IMR-90 (cell line): ENCODE data around the gene BTBD3. TPM values are rescaled to one million over a fixed set of nuclear protein-coding genes. Genes with fewer than 3 reads are reported as not detected.

ENCODE experiments used
- ATAC-seq: fragments of 200-7000 bp; cut with Tn5 transposase; 2 replicates; pipeline ENCODE4 v1.9.1; 2020; ENCODE audit warnings: low read depth, mild to moderate bottlenecking, moderate library complexity
- BruUV-seq: library from RNA; stranded (reverse); fragments of 400-500 nt; replicated peaks from 2 replicates; lab custom pipeline; 2021; lab: Mats Ljungman, UMichigan
- CTCF ChIA-PET: fragments of 300-600 bp; formaldehyde crosslinking; extraction: SDS; loops from one replicate; lab custom pipeline; 2021; ENCODE audit warnings: antibody characterized with exemption; lab: Yijun Ruan, JAX
- POLR2A ChIA-PET: fragments of 300-600 bp; sonication (Branson Sonifier 250); formaldehyde crosslinking; loops from one replicate; lab custom pipeline; 2022; ENCODE audit warnings: antibody characterized with exemption; ENCODE audit not compliant: unreplicated experiment; lab: Charles Lee
- DNase-seq: peaks from one replicate; pipeline ENCODE4 v3.0.0; 2013
- H2AFZ ChIP-seq: replicated peaks from 2 replicates; pipeline ENCODE3; 2013; ENCODE audit warnings: low read length, mild to moderate bottlenecking; ENCODE audit not compliant: poor library complexity
- H2AK5ac ChIP-seq: 2 replicates; pipeline ENCODE4 v1.6.1; 2013; ENCODE audit warnings: low read depth, low read length, inconsistent platforms
- H2AK9ac ChIP-seq: replicated peaks from 2 replicates; pipeline ENCODE3; 2013; ENCODE audit warnings: mild to moderate bottlenecking, low read depth, low read length, moderate library complexity; ENCODE audit not compliant: poor library complexity
- H2BK120ac ChIP-seq: 2 replicates; pipeline ENCODE4 v1.6.1; 2013; ENCODE audit warnings: low read depth, low read length, inconsistent platforms
- H2BK15ac ChIP-seq: 3 replicates; pipeline ENCODE4 v1.6.1; 2013; ENCODE audit warnings: low read depth, low read length, inconsistent platforms
- H2BK20ac ChIP-seq: 2 replicates; pipeline ENCODE4 v1.6.1; 2013; ENCODE audit warnings: low read depth, mild to moderate bottlenecking, inconsistent platforms, low read length, moderate library complexity
- H2BK5ac ChIP-seq: 2 replicates; pipeline ENCODE4 v1.6.1; 2013; ENCODE audit warnings: mild to moderate bottlenecking, low read depth, low read length, inconsistent platforms; ENCODE audit not compliant: poor library complexity, severe bottlenecking
- H3K14ac ChIP-seq: replicated peaks from 2 replicates; pipeline ENCODE4 v1.6.1; 2013; ENCODE audit warnings: low read depth, low read length, inconsistent platforms
- H3K18ac ChIP-seq: 2 replicates; pipeline ENCODE4 v1.6.1; 2013; ENCODE audit warnings: low read depth, low read length, control low read depth
- H3K23ac ChIP-seq: 2 replicates; pipeline ENCODE4 v1.6.1; 2013; ENCODE audit warnings: low read depth, low read length, inconsistent platforms
- H3K27ac ChIP-seq: 2 replicates; pipeline ENCODE4 v1.5.1; 2013; ENCODE audit warnings: mild to moderate bottlenecking, control low read depth, low read length; ENCODE audit not compliant: insufficient read depth
- H3K27me3 ChIP-seq: 2 replicates; pipeline ENCODE4 v1.6.1; 2013; ENCODE audit warnings: low read length; ENCODE audit not compliant: control insufficient read depth, insufficient read depth
- H3K36me3 ChIP-seq: 2 replicates; pipeline ENCODE4 v1.6.1; 2013; ENCODE audit warnings: low read length, mixed read lengths; ENCODE audit not compliant: control insufficient read depth, insufficient read depth
- H3K4ac ChIP-seq: 2 replicates; pipeline ENCODE4 v1.6.1; 2013; ENCODE audit warnings: low read depth, low read length, inconsistent platforms
- H3K4me1 ChIP-seq: 2 replicates; pipeline ENCODE4 v1.6.1; 2013; ENCODE audit warnings: low read length, mixed read lengths; ENCODE audit not compliant: control insufficient read depth, insufficient read depth
- H3K4me2 ChIP-seq: 2 replicates; pipeline ENCODE4 v1.6.1; 2013; ENCODE audit warnings: low read depth, mild to moderate bottlenecking, control low read depth, low read length, moderate library complexity
- H3K4me3 ChIP-seq: 2 replicates; pipeline ENCODE4 v1.5.1; 2013; ENCODE audit warnings: low read depth, mild to moderate bottlenecking, control low read depth, low read length, moderate library complexity; ENCODE audit not compliant: insufficient read depth
- H3K56ac ChIP-seq: 2 replicates; pipeline ENCODE4 v1.6.1; 2013; ENCODE audit warnings: low read length, inconsistent platforms; ENCODE audit not compliant: insufficient read depth; ENCODE audit errors: extremely low read depth
- H3K79me1 ChIP-seq, 2 experiments: 2 replicates each; pipeline ENCODE4 v1.6.1; 2013; ENCODE audit warnings: low read length in 2 of 2, inconsistent platforms in 1 of 2, low read depth in 1 of 2
- H3K9ac ChIP-seq: 2 replicates; pipeline ENCODE4 v1.6.1; 2013; ENCODE audit warnings: low read depth, low read length, control low read depth
- H3K9me1 ChIP-seq: 2 replicates; pipeline ENCODE4 v1.6.1; 2013; ENCODE audit warnings: low read length, inconsistent platforms; ENCODE audit not compliant: insufficient read depth
- H3K9me3 ChIP-seq: 2 replicates; pipeline ENCODE4 v1.6.1; 2013; ENCODE audit warnings: low read length; ENCODE audit not compliant: control insufficient read depth, insufficient read depth
- H4K20me1 ChIP-seq: 2 replicates; pipeline ENCODE4 v1.6.1; 2013; ENCODE audit warnings: low read length, inconsistent platforms; ENCODE audit not compliant: insufficient read depth
- H4K5ac ChIP-seq: 2 replicates; pipeline ENCODE4 v1.6.1; 2013; ENCODE audit warnings: mild to moderate bottlenecking, low read depth, low read length, control low read depth
- H4K8ac ChIP-seq, 2 experiments: 2 replicates each; pipeline ENCODE4 v1.6.1; 2013; ENCODE audit warnings: low read depth in 2 of 2, low read length in 2 of 2, control low read depth in 1 of 2, inconsistent platforms in 1 of 2
- H4K91ac ChIP-seq: 2 replicates; pipeline ENCODE4 v1.6.1; 2013; ENCODE audit warnings: low read depth, low read length, inconsistent platforms; ENCODE audit not compliant: insufficient read depth
- CHD1 ChIP-seq: IDR thresholded peaks from 2 replicates; pipeline ENCODE4 v1.6.1; 2012; ENCODE audit warnings: low read depth, low read length, improper control_type of control experiment
- MAZ ChIP-seq: IDR thresholded peaks from 2 replicates; pipeline ENCODE4 v1.6.1; 2012; ENCODE audit warnings: low read depth, mild to moderate bottlenecking, low read length, improper control_type of control experiment, moderate library complexity, borderline replicate concordance
- MXI1 ChIP-seq: IDR thresholded peaks from 2 replicates; pipeline ENCODE4 v1.6.1; 2012; ENCODE audit warnings: low read depth, mild to moderate bottlenecking, low read length, moderate library complexity, borderline replicate concordance
- POLR2A ChIP-seq: IDR thresholded peaks from 2 replicates; pipeline ENCODE4 v1.6.1; 2012; ENCODE audit warnings: mild to moderate bottlenecking, low read depth, low read length
- RAD21 ChIP-seq: IDR thresholded peaks from 2 replicates; pipeline ENCODE4 v1.6.1; 2012; ENCODE audit warnings: low read length, improper control_type of control experiment
- RFX5 ChIP-seq: IDR thresholded peaks from 2 replicates; pipeline ENCODE4 v1.8.0; 2012; ENCODE audit warnings: low read depth, mild to moderate bottlenecking, low read length, moderate library complexity
- USF2 ChIP-seq: fragments of 150-350 bp; IDR thresholded peaks from 2 replicates; pipeline ENCODE4 v1.6.1; 2017; ENCODE audit warnings: mild to moderate bottlenecking, antibody characterized with exemption, low read length, low read depth
- WGBS, 2 experiments: methylation state at CpG; one replicate each; pipeline versions ENCODE4 v1.1.5 to v1.1.7; 2013; ENCODE audit warnings: missing lambda C conversion rate in 2 of 2; ENCODE audit not compliant: insufficient read length in 1 of 2; ENCODE audit errors: extremely low coverage in 2 of 2; 5-methylcytosine and 5-hydroxymethylcytosine counted together
- dilution Hi-C: fragments of 300-500 bp; cut with HindIII; formaldehyde crosslinking; loops from one replicate; pipeline ENCODE4 v1.14.3; 2018; ENCODE audit warnings: low sequenced_read_pairs; ENCODE audit not compliant: unreplicated experiment
- in situ Hi-C: fragments of 300-500 bp; cut with MboI; formaldehyde crosslinking; loops from 3 replicates; pipeline ENCODE4 v1.14.3; 2019; ENCODE audit warnings: low sequenced_read_pairs, inconsistent platforms, mixed read lengths
- intact Hi-C: fragments of 100-400 bp; cut with micrococcal nuclease; formaldehyde crosslinking; loops from 2 replicates; pipeline ENCODE4 v1.10.0; 2022
- polyA plus RNA-seq, 3 experiments: library from polyadenylated mRNA; depleted of rRNA; stranded (reverse); fragments of >200 nt; gene quantifications; 2 replicates each; pipeline ENCODE4 v1.2.3, GENCODE V29; 2012; ENCODE audit warnings: low replicate concordance in 1 of 3
- total RNA-seq: library from RNA; depleted of rRNA; stranded (reverse); fragments of >200 nt; gene quantifications from 2 replicates; pipeline ENCODE4 v1.2.3, GENCODE V29; 2012

Gene BTBD3
- total and polyA plus RNA-seq, 2 of the 4 experiments (the other 2 are of a cell fraction): 22.7 to 44.6 TPM

- no peak for TF ChIP-seq RFX5
- no peak for TF ChIP-seq CHD1
- no peak for TF ChIP-seq RAD21
- 0 out of 2 replicates have a peak, but pooled peaks have one; percentile 21 for TF ChIP-seq POLR2A
These were observed 27.2 kb upstream of the BTBD3 start (continued) for GRCh38 chr20:11890331-11891076.

DNA sequence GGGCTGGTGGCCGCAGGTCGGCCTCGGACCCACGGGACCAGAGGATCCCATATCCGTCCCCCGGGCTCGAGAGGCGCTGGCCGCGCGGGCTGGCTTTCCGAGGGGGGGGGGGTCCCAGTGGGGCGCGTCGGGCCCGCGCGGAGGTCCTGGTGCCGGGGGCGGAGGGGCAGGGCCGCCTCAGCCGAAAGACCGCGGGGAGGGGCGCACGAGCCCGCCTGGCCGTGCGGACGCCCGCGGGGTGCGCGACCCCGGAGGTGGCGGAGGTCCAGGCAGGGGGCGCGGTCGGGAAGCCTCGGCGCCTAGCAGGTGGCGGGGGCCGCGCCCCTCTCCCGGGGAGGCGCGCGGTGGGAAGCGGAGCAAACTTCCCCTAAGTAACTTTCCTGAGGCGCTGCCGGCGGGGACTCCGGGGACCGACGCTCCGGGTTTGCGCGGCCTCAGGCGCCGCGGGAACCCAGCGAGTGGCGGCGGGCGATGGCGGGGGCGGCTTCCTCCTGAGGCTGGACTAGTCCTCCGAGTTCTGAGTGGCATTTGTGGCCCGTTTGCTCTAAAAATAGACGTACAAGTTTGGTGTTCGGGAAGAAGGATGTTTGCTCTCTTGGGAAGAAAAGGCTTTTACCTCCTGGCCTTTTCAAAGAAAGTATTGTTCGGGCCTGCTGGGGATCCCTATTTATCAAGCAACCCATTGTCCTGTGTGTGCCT lies 26.5 kb upstream of the BTBD3 start:
- H2AFZ ChIP-seq: peak overlapping the region; percentile 91
- POLR2A ChIA-PET: no interaction called here
- peak overlapping the region; percentile 85 for H3K4me3 ChIP-seq
- intact Hi-C loops (loop anchor here (1.0 to 10.0 kb wide), 4 partner anchors 39 to 175 kb away; no protein-coding TSS in a partner anchor), in situ Hi-C loops (loop anchor here (10.0 kb wide), 1 partner anchor 76 kb away; no protein-coding TSS in a partner anchor), dilution Hi-C loops (no loop called here)
- WGBS, 2 experiments: 0% methylated on average over 12 of the region's 72 CpGs; no CpG with 5 or more reads in 1 of the 2 experiments
- no peak overlapping the region for H2BK15ac ChIP-seq
- no peak for TF ChIP-seq USF2
- TF ChIP-seq MAZ: peak; percentile 35; the same call in 1 of the 2 replicates
- 0 out of 2 replicates have a peak, but pooled peaks have one; percentile 35 for TF ChIP-seq MXI1
- H4K5ac ChIP-seq: no peak overlapping the region; the same call in 1 of the 2 replicates
- H2BK5ac ChIP-seq: peak overlapping the region; percentile 84
- H3K27ac ChIP-seq: peak overlapping the region; percentile 79
- peak overlapping the region; percentile 80 for H3K4ac ChIP-seq
- DNase-seq (peak; percentile 34), ATAC-seq (peak; percentile 48)
- H3K18ac ChIP-seq: peak overlapping the region; percentile 61
- H2BK20ac ChIP-seq: no peak overlapping the region
- BruUV-seq: no TSS peak
- H3K27me3 ChIP-seq: no peaks in the 10 kb centered on the region
- H3K79me1 ChIP-seq: peaks cover 12 to 36% of the 10 kb centered on the region in 2 experiments
- no peak overlapping the region for H2AK5ac ChIP-seq
- peak overlapping the region; percentile 85 for H3K23ac ChIP-seq
- no peaks in the 10 kb centered on the region for H3K9me3 ChIP-seq
- H3K56ac ChIP-seq: peak overlapping the region; percentile 56
- peak overlapping the region; percentile 80 for H3K4me2 ChIP-seq
- CTCF ChIA-PET: no interaction called here
- peak overlapping the region; percentile 69 for H3K14ac ChIP-seq
- peak overlapping the region in 1 of 2 experiments; percentile 53; a peak in 1 of 4 replicates for H4K8ac ChIP-seq
- H3K9me1 ChIP-seq: peaks cover 9% of the 10 kb centered on the region
- peak overlapping the region; percentile 65 for H2BK120ac ChIP-seq
- H3K9ac ChIP-seq: peak overlapping the region; percentile 61
- peaks cover 8% of the 10 kb centered on the region; the same call in 1 of the 2 replicates for H4K20me1 ChIP-seq
- H3K36me3 ChIP-seq: no peaks in the 10 kb centered on the region
- peak overlapping the region; percentile 60 for H4K91ac ChIP-seq
- peaks cover 6% of the 10 kb centered on the region; the same call in 1 of the 2 replicates for H3K4me1 ChIP-seq
- H2AK9ac ChIP-seq: peak overlapping the region; percentile 77
